Kidney capillary endothelial cell (primary cell): ENCODE results near the gene PERM1.
"Not testable (repeated sequence)": the region's sequence is repeated elsewhere in the genome, so short reads cannot be mapped to it uniquely, and the experiment has no call there.

ENCODE experiments used
- DNase-seq: peaks from one replicate; pipeline ENCODE4 v3.0.0-alpha.2; 2018; ENCODE audit warnings: low spot score

The PERM1 gene

DNA sequence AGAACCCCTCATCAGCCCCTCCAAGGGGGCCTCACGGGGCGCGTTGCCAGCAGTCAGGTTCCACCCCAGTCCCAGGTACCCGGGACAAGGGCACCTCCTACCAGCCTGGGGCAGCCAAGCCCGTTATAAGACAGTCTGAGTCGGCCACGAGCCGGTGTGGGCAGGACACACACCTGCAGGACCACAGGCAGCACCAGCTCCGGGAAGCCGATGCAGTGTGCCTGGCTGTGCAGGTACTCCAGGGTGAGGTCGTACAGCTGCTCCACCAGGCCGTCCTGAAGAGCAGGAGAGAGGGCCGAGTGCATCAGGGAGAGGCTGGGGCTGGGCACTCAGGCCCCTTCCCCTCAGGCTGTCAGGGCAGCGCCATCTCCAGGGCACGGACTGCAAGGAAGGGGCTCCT, 33.9 kb downstream of the PERM1 start:
- no peak for DNase-seq

DNA sequence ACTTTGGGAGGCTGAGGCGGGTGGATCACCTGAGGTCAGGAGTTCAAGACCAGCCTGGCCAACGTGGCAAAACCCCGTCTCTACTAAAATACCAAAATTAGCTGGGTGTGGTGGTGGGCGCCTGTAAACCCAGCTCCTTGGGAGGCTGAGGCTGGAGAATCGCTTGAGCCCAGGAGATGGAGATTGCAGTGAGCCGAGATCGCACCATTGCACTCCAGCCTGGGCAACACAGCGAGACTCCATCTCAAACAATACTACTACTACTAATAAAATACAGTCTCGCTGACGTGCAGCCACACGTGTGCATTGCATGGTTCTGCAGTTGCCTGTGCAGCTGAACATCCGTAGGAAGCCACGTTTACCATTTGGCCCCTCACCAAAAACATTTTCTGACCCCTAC, 35.1 kb downstream of the PERM1 start:
- not testable (repeated sequence) for DNase-seq

DNA sequence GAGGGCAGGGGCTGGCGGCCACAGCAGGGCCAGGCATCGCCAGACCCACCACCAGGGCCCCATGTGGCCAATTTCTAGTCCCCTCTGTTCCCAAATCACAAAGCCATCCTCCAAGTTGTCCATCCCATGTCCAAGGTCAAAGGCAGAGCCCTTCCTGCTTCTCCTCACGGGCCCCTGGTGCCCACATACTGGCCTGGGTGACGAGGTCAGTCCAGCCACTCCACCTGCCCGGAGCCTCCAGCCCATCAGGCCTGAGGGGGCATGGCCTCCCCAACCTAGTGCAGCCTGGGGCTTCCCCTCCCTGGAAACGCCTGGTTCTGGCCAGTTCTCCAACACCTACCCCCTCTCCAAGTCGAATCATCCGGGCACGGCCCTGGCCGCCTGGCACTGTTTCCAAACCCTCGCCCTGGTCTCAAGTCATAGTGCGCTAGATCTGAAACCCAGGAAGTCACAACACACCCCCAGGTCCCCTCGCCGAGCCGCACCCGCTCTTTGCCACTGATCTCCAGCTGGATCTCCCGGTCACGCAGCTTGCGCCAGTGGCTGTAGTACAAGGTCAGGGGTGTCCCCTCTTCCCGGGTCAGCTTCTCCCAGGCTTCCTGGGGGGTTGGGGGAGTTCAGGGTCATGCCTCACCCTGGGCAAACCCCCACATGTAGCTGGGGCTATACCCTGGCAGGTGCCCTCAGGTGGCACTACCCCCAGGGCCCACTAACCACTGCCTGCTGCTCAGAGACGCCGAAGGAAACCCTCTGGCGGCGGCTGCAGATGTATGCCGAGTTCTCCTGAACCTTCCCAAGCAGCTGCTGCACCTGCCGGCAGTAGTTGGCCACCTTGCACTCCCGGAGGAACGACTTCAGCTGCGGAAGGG, 36.0 kb downstream of the PERM1 start:
- no peak for DNase-seq

DNA sequence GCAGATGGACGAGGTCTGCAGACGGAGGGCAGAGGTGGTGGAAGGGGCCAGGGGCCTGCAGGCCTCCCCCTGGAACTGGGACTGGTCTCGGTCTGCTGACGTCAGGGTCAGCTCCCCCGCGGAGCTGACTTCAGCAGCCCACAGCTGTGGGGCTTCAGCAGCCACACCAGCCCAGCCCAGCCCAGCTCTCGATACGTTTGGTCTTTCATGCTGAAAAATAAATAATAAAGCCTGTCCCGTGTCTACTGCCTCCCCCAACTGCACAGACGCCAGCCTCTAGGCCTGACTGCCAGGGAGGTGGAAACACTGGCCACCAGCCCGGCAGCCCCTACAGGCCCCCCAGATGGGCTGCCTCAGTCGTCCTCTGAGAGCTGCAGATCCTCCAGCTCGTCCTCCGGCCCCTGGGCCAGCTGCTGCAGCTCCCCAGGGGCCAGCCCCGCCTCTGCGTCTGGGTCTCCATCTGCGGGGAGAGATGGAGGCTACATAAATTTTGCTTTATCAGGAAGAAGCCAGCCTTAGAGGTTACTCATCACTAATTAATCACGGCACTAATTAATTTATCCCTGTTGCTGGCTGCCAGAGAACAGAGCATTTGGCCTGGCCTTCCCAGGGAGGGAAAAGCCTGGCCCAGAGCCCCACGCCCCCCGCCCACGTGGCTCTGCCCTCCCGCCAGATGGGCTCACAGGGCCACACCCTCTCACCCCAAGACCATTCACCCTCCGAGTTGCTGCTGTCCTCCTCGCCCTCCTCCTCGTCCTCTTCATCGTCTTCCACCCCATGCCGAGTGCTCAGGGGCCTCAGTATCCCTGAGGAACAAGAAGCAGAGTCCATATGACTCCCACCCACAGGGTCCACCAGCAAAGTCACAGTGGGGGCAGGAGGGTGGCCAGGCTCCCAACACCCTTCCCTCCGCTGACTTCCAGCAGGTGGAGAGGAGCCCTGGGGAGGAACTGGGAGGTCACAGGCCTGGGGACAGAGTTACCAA, 37.3 kb downstream of the PERM1 start:
- no peak for DNase-seq

DNA sequence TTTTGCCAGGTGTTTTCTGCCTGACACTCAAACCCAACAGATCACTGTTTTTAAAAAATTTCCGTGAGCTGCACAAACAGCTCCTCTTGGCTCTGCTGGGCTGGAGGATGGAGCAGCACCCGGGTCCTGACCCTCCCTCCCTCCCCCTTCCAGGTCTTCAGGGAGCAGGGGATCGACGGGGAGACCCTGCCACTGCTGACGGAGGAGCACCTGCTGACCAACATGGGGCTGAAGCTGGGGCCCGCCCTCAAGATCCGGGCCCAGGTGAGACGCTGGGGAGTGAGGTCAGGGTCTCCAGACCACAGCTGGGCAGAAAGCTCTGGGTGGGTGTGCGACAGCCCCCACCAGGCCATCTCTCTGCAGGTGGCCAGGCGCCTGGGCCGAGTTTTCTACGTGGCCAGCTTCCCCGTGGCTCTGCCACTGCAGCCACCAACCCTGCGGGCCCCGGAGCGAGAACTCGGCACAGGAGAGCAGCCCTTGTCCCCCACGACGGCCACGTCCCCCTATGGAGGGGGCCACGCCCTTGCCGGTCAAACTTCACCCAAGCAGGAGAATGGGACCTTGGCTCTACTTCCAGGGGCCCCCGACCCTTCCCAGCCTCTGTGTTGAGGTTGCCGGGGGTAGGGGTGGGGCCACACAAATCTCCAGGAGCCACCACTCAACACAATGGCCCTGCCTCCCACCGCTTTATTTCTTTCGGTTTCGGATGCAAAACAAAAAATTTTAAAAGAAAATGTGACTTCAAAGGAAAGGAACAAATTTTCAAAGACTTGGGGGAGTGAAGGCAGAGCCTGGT, 38.1 kb downstream of the PERM1 start:
- DNase-seq, result no peak

DNA sequence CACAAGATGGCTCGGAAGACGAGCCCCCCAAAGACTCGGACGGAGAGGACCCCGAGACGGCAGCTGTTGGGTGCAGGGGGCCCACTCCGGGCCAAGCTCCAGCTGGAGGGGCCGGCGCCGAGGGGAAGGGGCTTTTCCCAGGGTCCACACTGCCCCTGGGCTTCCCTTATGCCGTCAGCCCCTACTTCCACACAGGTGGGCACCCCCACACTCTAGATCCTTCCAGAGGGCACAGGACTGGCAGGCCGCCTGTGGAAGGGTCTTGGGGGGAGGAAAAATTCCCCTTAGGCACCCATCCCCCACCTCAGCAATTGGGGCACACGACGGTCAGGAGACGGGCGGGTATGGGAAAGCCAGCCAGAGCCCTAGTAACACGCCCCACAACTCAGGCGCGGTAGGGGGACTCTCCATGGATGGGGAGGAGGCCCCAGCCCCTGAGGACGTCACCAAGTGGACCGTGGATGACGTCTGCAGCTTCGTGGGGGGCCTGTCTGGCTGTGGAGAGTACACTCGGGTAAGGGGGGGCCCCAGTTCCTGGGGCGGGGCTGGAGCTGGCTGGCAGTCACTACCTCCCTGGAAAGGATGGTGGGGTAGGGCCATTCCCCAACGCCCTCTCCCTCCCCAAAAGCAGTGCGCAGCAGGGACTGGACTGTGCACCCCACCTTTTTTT, 38.9 kb downstream of the PERM1 start:
- DNase-seq, result no peak

DNA sequence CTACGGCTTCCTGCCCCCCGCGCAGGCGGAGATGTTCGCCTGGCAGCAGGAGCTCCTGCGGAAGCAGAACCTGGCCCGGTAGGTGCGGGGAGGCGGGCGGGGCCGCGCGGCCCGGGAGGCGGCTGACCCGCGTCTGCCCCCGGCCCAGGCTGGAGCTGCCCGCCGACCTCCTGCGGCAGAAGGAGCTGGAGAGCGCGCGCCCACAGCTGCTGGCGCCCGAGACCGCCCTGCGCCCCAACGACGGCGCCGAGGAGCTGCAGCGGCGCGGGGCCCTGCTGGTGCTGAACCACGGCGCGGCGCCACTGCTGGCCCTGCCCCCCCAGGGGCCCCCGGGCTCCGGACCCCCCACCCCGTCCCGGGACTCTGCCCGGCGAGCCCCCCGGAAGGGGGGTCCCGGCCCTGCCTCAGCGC, 39.5 kb downstream of the PERM1 start:
- DNase-seq, result no peak

DNA sequence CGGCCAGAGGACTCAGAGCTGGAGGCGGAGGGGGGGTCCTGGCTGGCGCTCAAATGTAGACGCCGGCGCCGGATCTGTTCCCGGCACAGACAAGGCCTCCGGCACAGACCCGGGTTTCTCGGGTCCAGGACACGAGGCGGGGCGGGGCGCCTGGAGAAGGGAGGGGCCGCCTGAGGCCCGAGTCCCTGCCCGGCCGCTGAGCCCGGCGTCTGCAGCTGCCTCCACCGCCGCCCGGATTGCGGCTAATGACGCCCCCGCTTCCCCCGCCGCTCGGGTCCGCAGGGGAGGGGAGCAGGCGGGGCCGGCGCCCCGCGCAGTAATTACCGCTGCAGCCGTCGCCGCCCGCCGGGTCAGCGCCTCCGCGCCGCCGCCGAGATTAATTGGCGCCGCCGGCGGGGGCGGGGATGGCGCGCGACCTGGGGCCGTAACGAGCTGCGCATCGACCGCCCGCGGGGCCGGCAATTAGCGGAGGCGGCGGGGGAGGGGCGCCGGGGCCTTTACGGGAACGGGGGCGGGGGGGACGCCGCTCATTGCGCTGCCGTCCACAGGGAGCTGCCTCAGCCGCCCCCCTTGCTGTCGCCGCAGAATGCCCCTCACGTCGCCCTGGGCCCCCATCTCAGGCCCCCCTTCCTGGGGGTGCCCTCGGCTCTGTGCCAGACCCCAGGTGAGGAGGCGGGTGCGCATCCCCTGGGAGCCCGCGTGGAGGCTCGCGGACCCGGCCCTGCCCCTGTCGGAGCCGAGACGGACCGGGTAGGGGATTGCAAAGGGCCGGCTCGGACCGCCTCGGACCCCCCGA, 40.1 kb downstream of the PERM1 start:
- peak; percentile 73 for DNase-seq

DNA sequence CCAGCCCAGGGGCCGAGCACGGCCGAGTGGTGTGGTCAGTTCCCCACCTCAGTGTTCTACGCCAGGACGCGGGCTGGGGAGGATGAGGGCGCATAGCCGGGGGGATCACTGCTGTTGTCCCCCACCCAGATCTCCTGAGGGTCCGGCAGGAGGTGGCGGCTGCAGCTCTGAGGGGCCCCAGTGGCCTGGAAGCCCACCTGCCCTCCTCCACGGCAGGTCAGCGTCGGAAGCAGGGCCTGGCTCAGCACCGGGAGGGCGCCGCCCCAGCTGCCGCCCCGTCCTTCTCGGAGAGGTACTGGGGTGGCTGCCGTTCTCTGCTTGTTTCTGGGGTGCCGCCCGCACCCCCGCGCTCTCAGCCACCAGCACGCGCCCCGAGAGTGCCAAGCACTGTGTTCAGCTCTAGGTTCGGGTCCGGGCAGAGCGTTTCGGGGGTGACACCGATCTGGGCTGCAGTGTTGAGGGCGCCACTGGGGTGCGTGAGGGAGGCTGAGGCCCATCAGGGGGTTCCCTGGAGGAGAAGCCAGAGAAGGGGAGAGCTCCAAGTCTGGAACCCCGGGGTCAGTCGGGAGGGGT, 40.8 kb downstream of the PERM1 start:
- DNase-seq, result no peak

DNA sequence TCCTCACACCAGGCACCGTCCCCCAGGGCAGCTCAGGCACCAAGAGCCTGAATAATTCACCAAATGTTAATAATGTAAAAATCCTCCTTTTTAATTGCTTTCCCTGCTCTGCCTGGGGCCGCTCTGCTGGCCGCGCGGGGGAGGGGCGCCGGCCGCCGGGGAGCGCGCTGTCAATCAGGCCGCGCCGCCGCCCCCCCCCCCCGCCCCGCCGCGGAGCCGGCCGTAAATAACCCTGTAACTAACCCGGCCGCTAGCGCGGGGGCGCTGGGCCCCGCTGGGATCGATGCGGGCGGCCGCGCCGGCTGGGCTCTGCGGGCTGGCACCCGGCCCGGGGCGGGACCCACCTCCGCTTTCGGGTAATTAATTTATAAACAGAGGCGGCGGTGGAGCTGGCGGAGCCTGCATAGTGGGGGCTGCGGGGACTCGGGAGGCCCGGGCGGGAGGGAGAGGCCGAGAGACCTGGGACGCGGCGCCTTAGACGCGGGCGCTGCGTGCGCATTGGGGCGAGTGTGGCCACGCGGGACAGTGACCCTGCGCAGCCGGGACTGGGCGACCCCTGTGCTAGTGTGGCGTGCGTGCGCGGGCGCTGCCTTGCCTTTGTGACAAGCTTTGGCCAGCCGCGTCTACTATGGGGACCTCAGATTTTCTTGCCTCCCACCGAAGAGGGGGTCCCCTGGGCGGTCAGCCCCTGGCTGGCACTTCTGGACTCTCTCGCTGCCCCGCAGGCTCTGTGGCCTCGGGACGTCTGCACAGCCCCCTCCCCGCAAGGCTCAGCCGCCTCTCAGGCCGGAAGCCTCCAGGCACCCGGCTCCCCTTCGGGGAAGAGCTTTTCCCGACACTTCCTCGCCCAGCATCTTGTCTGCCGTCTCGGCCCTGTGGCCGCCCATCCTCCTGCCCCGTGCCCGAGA, 41.5 kb downstream of the PERM1 start:
- DNase-seq, result no peak

DNA sequence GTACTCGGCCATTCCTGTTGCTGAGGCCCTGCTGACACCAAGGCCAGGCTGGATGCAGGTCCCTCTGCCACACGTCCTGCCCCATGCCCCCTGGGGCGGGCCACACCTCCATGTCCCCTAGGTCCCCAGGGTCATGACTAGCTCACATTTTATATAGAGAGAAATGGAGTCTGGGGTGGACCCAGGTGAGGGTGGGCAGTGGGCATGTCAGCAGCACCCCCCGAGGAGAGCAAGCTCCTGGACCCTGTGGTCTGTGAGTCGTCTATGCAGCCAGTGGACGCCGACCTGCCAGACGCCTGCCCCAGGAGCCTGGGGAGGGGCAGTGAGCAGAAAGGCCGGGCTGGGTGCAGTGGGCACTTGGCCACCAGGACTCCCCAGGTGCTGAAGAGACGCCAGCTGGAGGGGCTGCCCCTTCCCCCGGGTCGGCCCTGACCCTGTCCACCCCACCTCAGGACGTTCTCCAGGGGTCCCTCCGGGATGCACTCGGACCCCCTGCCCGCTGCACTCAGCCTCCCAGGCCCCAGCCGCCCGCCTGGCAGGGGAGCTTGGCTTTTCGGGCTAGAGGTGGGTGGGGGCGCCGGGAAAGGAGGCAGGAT, 42.3 kb downstream of the PERM1 start:
- no peak for DNase-seq

DNA sequence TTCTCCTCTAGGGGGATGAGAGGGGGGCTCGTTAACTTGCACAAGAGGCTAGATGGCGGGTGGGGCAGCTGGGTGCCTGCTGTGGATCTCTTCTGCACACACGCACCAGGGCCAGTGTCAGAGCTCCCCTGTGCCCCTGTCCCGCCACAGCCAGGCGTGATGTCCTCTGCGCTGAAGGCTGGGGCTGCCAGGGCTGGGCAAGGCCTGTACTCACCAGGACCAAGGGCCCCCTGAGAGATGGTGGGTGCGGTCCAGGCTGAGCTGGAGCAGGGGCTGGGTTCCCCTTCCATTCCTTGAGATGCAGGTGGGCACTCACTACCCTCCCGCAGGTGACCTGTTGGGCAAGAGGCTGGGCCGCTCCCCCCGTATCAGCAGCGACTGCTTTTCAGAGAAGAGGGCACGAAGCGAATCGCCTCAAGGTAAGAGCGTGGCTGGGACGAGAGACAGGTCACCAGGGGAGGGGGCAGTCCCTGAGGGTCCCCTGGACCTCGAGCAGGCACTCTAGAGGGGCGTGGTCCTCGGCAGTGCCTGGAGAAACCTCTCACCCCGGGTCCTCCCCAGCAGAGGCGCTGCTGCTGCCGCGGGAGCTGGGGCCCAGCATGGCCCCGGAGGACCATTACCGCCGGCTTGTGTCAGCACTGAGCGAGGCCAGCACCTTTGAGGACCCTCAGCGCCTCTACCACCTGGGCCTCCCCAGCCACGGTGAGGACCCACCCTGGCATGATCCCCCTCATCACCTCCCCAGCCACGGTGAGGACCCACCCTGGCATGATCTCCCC, 43.0 kb downstream of the PERM1 start:
- no peak for DNase-seq

DNA sequence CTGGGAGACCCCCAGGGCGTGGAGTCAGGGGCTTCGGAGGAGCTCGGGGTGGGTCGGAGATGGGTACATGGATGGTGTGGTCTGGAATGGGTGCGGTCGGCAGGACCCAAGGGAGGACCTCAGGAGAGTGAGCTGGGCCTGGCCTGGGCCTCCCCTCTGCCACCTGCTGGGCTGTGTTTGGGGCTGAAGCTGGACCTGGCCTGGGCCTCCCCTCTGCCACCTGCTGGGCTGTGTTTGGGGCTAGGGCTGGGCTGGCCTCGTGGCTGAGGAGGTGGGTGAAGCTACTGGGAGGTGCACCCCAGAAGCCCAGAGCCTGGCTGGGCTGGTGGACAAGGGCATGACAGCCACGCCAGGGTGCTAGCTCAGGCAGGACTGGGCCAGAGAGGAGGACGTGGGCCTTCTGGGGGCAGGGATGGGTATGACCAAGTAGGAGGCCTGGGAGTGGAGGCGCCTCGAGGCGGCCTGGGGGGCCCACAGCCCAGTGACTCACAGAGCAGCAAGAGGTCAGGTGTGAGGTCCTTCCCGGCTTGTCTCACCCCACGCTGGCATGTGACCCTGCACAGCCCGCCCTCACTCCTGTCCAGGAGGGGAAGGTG, 43.7 kb downstream of the PERM1 start:
- DNase-seq, result no peak

DNA sequence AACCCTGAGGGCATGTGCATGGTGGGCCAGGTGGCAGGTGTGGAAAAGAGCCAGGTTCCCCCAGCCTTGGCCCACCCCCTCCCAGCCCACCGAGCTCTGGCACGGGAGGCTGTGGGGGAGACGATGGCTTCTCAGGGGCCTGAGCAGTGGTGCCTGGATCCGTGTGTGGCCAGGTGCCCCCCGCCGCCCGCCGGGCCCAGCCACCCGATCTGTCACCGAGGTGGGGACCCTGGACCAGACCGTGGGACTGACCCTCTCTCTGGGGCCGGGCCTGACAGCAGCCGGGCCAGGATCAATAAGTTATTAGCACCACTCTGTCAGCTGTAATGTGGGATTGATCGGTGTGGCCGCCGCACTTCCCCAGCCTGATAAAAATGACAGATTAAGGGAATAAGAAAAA, 44.4 kb downstream of the PERM1 start:
- no peak for DNase-seq

DNA sequence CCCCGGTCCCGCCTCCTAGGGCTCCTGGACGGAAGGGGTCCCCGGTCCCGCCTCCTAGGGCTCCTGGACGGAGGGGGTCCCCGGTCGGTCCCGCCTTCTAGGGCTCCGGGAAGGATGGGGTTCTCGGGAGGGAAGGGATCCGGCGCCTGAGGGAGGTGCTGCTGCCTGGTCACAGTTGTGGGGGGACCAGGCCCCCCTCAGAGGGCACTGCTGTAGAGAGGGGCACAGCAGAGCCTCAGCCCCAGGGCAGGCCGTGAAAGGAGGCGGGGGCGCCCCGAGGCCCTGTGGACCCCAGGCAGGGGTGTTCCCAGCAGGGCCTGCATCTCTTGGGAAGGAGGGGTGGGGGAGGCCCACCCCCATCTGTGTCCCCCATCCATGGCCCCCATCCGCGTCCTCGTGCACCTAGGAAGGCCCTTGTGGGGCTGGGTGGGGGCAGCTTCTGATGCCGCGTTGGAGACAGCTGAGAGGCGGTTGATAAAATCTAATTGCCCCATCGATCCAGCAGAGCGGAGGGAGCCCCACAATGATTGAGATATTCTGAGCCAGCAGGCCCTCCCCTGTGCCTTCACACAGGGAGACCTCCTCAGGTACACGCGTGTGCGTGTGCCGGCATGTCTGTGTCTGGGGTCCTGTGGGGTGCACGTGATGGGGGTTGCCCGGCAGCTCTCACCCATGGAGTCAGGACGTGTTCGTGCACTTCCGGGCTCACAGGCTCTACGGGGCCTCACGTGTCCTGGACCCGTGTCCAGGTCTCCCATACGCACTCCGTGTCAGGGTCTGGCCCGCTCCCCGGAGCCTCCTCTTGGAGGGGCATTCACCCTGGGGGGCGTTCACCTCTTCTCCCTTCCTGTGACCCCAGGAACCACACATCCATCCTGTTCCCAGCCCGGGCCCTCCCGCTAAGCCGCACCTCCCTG, 45.3 kb downstream of the PERM1 start:
- no peak for DNase-seq

DNA sequence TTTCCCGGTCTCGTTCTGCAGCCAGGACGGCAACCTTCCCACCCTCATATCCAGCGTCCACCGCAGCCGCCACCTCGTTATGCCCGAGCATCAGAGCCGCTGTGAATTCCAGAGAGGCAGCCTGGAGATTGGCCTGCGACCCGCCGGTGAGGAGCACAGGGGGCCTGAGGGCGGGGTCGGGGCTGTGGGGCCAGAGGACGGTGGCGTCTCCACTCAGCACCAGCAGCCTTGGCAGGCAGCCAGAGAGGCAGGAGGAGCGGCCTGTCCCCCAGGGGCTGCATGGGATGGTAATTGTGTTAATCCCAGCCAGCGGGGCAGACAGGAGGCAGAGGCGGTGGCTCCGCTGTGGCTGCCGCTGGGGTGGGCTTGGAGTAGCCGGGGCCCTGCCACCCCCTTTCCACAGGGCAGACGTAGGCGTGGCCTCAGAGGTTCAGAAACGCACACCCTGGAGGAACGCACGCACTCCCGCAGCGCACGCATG, 46.1 kb downstream of the PERM1 start:
- no peak for DNase-seq
